ENCODE measurements around the gene LOXL4.

LOXL4 gene

DNA sequence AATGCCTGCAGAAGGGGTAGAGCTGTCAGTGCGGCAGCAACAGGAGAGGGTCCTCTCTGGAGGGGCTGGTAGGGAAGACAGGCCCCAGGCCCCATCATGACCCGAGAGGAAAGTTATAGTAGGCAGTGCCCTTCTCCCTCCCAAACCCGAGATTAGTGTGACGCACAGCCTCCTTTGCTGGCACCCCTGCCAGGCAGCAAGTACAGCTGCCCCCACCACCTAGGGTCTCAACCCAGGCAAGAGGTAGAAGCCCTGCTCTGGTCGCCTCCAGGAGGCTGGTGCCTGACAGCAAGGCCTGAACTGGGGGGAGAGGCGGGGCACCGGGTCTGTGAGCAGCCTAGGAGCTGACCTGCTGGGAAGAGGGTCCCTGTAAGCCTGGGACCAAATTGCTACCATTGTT lies 15.5 kb downstream of the LOXL4 start:
- no peak overlapping the region for H3K27ac ChIP-seq (ENCODE audit: low read length)
- TF ChIP-seq EZH2phosphoT487 (IDR thresholded peaks at IDR 0.05; ENCODE audit: low read depth) = no peak
- TF ChIP-seq, protein P1, sequence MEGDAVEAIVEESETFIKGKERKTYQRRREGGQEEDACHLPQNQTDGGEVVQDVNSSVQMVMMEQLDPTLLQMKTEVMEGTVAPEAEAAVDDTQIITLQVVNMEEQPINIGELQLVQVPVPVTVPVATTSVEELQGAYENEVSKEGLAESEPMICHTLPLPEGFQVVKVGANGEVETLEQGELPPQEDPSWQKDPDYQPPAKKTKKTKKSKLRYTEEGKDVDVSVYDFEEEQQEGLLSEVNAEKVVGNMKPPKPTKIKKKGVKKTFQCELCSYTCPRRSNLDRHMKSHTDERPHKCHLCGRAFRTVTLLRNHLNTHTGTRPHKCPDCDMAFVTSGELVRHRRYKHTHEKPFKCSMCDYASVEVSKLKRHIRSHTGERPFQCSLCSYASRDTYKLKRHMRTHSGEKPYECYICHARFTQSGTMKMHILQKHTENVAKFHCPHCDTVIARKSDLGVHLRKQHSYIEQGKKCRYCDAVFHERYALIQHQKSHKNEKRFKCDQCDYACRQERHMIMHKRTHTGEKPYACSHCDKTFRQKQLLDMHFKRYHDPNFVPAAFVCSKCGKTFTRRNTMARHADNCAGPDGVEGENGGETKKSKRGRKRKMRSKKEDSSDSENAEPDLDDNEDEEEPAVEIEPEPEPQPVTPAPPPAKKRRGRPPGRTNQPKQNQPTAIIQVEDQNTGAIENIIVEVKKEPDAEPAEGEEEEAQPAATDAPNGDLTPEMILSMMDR (IDR thresholded peaks at IDR 0.05; ENCODE audit: low read depth, low read length) = no peak
- no peaks in the 10 kb centered on the region for H4K20me1 ChIP-seq (ENCODE audit: insufficient read depth, low read length)
- H3K27me3 ChIP-seq (ENCODE audit: low read depth, low read length) = no peaks in the 10 kb centered on the region
- no peak overlapping the region for H3K4me2 ChIP-seq (ENCODE audit: low read length)
- no peak overlapping the region for H3K4me3 ChIP-seq (ENCODE audit: low read length)
- H3K9ac ChIP-seq (ENCODE audit: low read length) = no peak overlapping the region
- no peak overlapping the region for H2AFZ ChIP-seq (ENCODE audit: low read depth, low read length)
- no peaks in the 10 kb centered on the region for H3K79me2 ChIP-seq (ENCODE audit: low read length)
- H3K36me3 ChIP-seq (replicated peaks; ENCODE audit: low read depth, low read length) = no peaks in the 10 kb centered on the region
- H3K9me3 ChIP-seq (ENCODE audit: insufficient read depth, low read length) = no peaks in the 10 kb centered on the region
- peaks cover 9% of the 10 kb centered on the region for H3K4me1 ChIP-seq (ENCODE audit: low read length)

DNA sequence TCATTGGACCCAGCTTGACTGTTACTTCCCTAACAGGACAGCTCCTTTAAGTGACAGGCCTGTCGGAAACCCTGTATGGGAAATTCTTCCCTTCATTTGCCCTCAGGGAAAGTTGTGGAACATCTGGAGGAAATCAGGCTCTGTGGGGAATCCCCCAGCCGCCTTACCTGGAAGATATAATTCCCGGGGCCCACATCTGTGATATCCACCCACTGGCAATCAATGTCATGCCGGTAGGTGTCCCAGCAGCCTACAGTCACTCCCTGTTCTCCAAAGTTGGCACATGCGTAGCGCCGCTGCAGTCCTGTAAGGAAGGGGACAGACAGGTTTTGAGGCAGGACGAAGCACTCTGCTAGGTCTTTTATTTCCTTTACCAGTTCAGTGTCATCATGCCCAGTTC lies 16.6 kb downstream of the LOXL4 start:
- H3K27ac ChIP-seq (ENCODE audit: low read length) = no peak overlapping the region
- H3K4me3 ChIP-seq (ENCODE audit: low read length) = no peak overlapping the region
- H3K4me2 ChIP-seq (ENCODE audit: low read length) = no peak overlapping the region
- H3K79me2 ChIP-seq (ENCODE audit: low read length) = no peaks in the 10 kb centered on the region
- no peaks in the 10 kb centered on the region for H3K27me3 ChIP-seq (ENCODE audit: low read depth, low read length)
- no peaks in the 10 kb centered on the region for H3K36me3 ChIP-seq (replicated peaks; ENCODE audit: low read depth, low read length)
- no peak overlapping the region for H3K9ac ChIP-seq (ENCODE audit: low read length)
- no peaks in the 10 kb centered on the region for H3K9me3 ChIP-seq (ENCODE audit: insufficient read depth, low read length)
- H2AFZ ChIP-seq (ENCODE audit: low read depth, low read length) = no peak overlapping the region
- H3K4me1 ChIP-seq (ENCODE audit: low read length) = peaks cover 9% of the 10 kb centered on the region
- no peak for TF ChIP-seq EZH2phosphoT487 (IDR thresholded peaks at IDR 0.05; ENCODE audit: low read depth)
- TF ChIP-seq, protein P1 (IDR thresholded peaks at IDR 0.05; ENCODE audit: low read depth, low read length) = no peak
- H4K20me1 ChIP-seq (ENCODE audit: insufficient read depth, low read length) = no peaks in the 10 kb centered on the region

DNA sequence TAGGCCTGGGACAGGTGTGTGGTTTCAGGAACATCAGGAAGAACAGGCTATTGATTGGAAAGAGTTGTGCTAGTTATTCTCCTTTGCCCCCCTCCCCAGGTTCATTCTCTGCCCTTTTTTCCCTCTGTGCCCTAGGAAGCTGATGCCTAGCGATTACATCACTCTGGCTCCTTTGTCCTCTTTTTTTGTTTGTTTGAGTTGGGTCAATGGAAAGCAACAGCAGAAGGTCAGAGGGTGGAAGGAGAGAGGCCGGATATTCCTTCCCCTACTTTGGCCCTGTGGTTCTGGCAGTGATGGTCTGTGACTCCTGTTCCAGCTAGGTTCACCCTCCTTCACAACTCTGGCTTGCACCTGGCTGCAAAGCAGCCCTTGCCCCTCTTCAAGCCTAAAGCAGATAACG lies 18.9 kb downstream of the LOXL4 start:
- H3K9ac ChIP-seq (ENCODE audit: low read length) = no peak overlapping the region
- H3K4me2 ChIP-seq (ENCODE audit: low read length) = no peak overlapping the region
- peaks cover 13% of the 10 kb centered on the region for H3K36me3 ChIP-seq (replicated peaks; ENCODE audit: low read depth, low read length)
- H3K27me3 ChIP-seq (ENCODE audit: low read depth, low read length) = no peaks in the 10 kb centered on the region
- no peaks in the 10 kb centered on the region for H3K9me3 ChIP-seq (ENCODE audit: insufficient read depth, low read length)
- H3K79me2 ChIP-seq (ENCODE audit: low read length) = no peaks in the 10 kb centered on the region
- peaks cover 9% of the 10 kb centered on the region for H3K4me1 ChIP-seq (ENCODE audit: low read length)
- no peak overlapping the region for H2AFZ ChIP-seq (ENCODE audit: low read depth, low read length)
- no peaks in the 10 kb centered on the region for H4K20me1 ChIP-seq (ENCODE audit: insufficient read depth, low read length)
- no peak overlapping the region for H3K27ac ChIP-seq (ENCODE audit: low read length)
- no peak overlapping the region for H3K4me3 ChIP-seq (ENCODE audit: low read length)
- TF ChIP-seq, protein P1 (IDR thresholded peaks at IDR 0.05; ENCODE audit: low read depth, low read length) = no peak
- TF ChIP-seq EZH2phosphoT487 (IDR thresholded peaks at IDR 0.05; ENCODE audit: low read depth) = no peak

DNA sequence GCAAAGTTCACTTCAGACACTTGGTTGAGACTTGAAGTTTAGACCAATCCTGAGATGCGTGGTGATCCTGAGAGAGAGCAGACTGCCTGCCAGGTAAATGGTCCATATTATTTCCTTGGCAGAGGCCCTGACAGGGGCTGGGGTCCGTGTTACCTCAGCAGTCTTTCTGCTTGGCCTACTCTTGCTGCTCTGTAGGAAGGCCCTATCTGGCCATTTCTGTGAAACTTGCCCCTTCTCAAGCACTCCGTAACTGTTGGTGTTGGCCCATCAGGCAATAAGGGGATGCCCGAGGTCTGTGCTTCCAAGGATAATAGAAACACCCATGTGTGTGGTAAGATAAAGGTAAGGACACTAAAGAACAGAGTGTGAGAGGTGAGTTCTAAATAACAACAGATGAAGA lies 20.0 kb downstream of the LOXL4 start:
- TF ChIP-seq, protein P1 (IDR thresholded peaks at IDR 0.05; ENCODE audit: low read depth, low read length) = no peak
- TF ChIP-seq EZH2phosphoT487 (IDR thresholded peaks at IDR 0.05; ENCODE audit: low read depth) = no peak
- Histone ChIP-seq H2AFZ (ENCODE audit: low read depth, low read length) (no peak overlapping the region), H3K9ac (ENCODE audit: low read length) (no peak overlapping the region), H3K27ac (ENCODE audit: low read length) (no peak overlapping the region), H3K79me2 (ENCODE audit: low read length) (no peaks in the 10 kb centered on the region), H3K4me3 (ENCODE audit: low read length) (no peak overlapping the region), H3K4me1 (ENCODE audit: low read length) (peaks cover 9% of the 10 kb centered on the region), H3K4me2 (ENCODE audit: low read length) (no peak overlapping the region), H3K36me3 (replicated peaks; ENCODE audit: low read depth, low read length) (peaks cover 15% of the 10 kb centered on the region), H3K27me3 (ENCODE audit: low read depth, low read length) (no peaks in the 10 kb centered on the region), H3K9me3 (ENCODE audit: insufficient read depth, low read length) (no peaks in the 10 kb centered on the region), H4K20me1 (ENCODE audit: insufficient read depth, low read length) (no peaks in the 10 kb centered on the region)

All from OCI-LY3 (cell line).